ENCODE measurements around the gene FAM168B.

The FAM168B gene

DNA sequence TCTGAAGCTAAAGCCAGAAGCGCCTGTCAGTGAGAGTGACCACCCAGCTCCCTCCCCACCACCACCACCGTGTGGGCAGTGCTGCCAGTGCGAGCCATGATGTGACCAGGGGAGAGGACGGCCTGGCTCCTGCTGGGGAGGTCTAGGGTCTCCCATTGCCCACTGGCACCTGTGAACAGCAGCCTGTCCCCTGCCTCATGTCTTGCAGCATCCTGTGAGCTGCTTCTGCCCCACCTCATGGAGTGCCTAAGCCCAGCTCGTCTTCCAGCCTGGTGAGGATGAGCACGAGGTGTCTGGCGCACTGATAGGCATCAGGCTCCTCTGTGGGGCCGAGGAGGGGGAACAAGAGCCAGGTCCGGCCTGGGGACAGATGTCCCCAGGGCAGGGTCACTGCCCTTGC, 61.4 kb downstream of the FAM168B start:
- DNase-seq (ENCODE audit: low spot score in 2 of 2) (no peak), ATAC-seq (replicated peaks; ENCODE audit: extremely low read depth, poor library complexity, severe bottlenecking) (no peak)
- Mint-ChIP-seq H3K4me3 (no peak overlapping the region), H3K27ac (ENCODE audit: low read depth) (no peak overlapping the region), H3K4me1 (peaks cover 6% of the 10 kb centered on the region), H3K36me3 (ENCODE audit: insufficient read depth) (peaks cover 3% of the 10 kb centered on the region), H3K9me3 (peaks cover 8% of the 10 kb centered on the region), H3K27me3 (peaks cover 43% of the 10 kb centered on the region)

DNA sequence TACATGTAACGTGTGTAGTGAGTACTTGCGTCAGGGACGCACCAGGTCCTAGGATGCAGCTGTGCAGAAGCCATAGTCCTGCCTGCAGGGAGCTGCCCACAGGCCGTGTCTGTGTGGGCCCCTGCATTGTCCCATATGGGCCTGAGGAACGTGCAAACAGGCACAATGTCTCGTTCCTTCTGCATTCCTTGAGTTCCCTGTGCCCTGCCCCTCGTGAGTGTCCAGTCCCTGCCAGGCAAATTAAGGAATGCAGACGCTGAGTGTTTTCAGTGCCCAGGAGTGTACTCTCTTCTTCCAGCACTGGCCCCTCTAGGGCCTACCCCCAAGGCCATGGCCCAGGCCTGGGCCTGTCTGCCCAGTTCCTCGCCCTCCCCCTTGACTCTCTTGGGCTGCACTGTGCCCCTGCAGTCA, 61.8 kb downstream of the FAM168B start:
- peaks cover 47% of the 10 kb centered on the region for H3K27me3 Mint-ChIP-seq
- no peak overlapping the region for H3K4me3 Mint-ChIP-seq
- H3K36me3 Mint-ChIP-seq (ENCODE audit: insufficient read depth) = peaks cover 3% of the 10 kb centered on the region
- peaks cover 8% of the 10 kb centered on the region for H3K9me3 Mint-ChIP-seq
- peaks cover 6% of the 10 kb centered on the region for H3K4me1 Mint-ChIP-seq
- no peak for DNase-seq (ENCODE audit: low spot score in 2 of 2)
- ATAC-seq (replicated peaks; ENCODE audit: extremely low read depth, poor library complexity, severe bottlenecking) = no peak
- no peak overlapping the region for H3K27ac Mint-ChIP-seq (ENCODE audit: low read depth)

DNA sequence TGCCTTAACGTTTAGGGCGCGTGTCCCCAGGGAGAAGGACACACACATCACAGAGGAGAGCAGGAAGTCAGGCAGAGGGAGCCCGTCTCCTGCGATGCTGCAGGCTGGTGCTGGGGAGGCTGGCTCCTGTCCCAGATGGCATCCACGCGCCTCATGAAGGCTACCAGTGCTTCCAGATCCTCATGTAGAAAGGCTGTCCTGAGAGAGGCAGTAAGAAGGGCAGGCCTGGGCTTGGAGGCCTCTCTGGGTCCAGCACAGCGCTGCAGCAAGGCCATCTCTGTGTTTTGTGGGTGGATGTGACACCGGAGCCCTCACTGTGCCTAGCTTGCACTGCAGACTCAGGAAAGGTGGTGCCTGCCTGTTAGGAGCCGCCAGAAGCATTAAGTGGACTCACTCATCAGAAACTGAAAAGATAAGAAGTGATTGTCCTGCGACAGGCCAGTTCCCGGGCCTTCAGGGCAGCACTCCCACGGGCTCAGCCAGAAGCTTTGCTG, 62.7 kb downstream of the FAM168B start:
- Mint-ChIP-seq H3K27me3 (peaks cover 57% of the 10 kb centered on the region), H3K36me3 (ENCODE audit: insufficient read depth) (peaks cover 3% of the 10 kb centered on the region), H3K4me3 (no peak overlapping the region), H3K4me1 (peaks cover 6% of the 10 kb centered on the region), H3K27ac (ENCODE audit: low read depth) (no peak overlapping the region), H3K9me3 (peaks cover 8% of the 10 kb centered on the region)
- peak in 1 of 2 donors; percentile 2 for DNase-seq (ENCODE audit: low spot score in 2 of 2)
- no peak for ATAC-seq (replicated peaks; ENCODE audit: extremely low read depth, poor library complexity, severe bottlenecking)

DNA sequence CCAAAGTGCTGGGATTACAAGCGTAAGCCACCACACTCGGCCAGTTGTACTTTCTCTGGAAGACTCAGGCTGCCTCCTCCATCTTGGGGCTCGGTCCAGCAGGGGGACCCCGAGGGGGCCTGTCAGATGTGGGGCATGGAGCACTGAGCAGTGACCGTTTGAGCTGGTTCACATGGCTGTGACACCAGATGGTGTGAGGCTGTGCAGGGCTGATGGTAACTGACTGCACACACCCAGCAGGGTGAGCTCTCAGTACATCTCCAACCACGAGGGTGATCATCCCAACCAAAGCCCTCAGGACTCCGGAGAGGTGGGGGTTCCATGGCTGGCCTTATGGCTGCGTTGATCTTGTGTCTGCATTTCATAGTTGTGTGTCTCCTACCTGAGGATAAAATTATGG, 63.4 kb downstream of the FAM168B start:
- H3K4me1 Mint-ChIP-seq = peaks cover 6% of the 10 kb centered on the region
- DNase-seq (ENCODE audit: low spot score in 2 of 2) (no peak), ATAC-seq (replicated peaks; ENCODE audit: extremely low read depth, poor library complexity, severe bottlenecking) (no peak)
- peaks cover 8% of the 10 kb centered on the region for H3K9me3 Mint-ChIP-seq
- no peak overlapping the region for H3K4me3 Mint-ChIP-seq
- peaks cover 64% of the 10 kb centered on the region for H3K27me3 Mint-ChIP-seq
- no peak overlapping the region for H3K27ac Mint-ChIP-seq (ENCODE audit: low read depth)
- H3K36me3 Mint-ChIP-seq (ENCODE audit: insufficient read depth) = peaks cover 3% of the 10 kb centered on the region

DNA sequence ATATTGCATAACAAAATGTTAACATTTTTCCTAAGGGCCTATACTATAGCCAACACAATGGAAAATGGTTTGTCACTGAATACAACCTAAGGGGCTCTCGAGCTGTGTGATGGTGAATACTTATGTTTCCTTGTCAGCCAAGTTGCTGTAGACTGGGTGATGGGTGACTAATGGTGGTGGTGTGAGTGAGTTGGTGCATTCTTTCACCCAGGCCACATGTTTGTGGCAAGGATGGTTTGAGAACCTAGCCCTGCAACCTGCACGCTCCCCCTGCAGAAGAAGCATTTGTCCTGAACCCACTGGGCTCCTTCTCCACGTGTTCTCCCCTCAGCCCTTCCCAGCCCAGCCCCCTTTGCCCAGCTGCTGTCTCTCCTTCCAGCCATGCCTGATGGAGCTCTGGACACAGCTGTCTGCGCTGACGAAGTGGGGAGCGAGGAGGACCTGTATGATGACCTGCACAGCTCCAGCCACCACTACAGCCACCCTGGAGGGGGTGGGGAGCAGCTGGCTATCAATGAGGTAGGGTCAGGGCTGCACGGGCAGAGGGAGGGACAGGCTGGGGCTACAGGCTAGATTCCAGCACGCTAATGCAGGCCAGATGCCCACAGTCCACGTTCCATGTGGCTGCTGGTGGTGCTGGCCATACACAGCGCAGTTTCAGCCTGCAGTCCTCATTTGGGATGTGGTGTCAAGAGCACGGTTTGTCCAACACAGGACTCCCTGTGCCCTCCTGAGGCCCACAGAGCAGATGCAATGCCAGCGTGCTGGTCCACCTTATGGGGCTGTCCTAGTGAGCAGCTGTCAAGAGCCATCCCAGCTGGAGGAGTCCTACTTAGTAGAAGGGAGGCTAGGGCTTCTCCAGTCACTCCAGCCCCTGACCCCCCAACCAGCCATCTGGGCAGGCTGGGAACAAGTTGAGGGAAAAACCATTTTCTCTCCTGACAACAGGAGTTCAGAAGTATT, 65.4 kb downstream of the FAM168B start:
- no peaks in the 10 kb centered on the region for H3K4me1 Mint-ChIP-seq
- H3K4me3 Mint-ChIP-seq = no peak overlapping the region
- H3K36me3 Mint-ChIP-seq (ENCODE audit: insufficient read depth) = no peaks in the 10 kb centered on the region
- H3K27ac Mint-ChIP-seq (ENCODE audit: low read depth) = no peak overlapping the region
- peaks cover 8% of the 10 kb centered on the region for H3K9me3 Mint-ChIP-seq
- DNase-seq (ENCODE audit: low spot score in 2 of 2) (peak in 1 of 2 donors; percentile 8), ATAC-seq (replicated peaks; ENCODE audit: extremely low read depth, poor library complexity, severe bottlenecking) (no peak)
- peaks cover 67% of the 10 kb centered on the region for H3K27me3 Mint-ChIP-seq

DNA sequence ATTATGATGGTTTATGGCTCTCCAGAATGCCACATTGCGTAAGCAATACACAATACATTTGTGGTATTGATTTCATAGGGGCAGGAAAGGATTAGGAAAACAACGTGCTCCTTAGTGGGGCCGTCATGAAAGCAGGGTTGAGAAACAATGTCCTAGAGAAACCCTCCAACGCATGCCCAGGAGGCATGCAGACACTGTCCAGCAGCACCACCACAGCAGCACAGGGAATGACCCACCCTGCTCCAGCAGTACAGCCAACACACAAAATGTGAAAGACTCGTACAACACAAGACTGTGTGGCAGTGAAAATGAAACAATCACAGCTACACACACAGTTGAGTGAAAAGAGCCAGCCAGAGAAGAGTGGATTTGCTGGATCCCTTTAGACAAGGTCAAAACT, 66.3 kb downstream of the FAM168B start:
- Mint-ChIP-seq H3K4me3 (no peak overlapping the region), H3K4me1 (no peaks in the 10 kb centered on the region), H3K27me3 (peaks cover 66% of the 10 kb centered on the region), H3K27ac (ENCODE audit: low read depth) (no peak overlapping the region), H3K9me3 (peaks cover 8% of the 10 kb centered on the region), H3K36me3 (ENCODE audit: insufficient read depth) (no peaks in the 10 kb centered on the region)
- DNase-seq (ENCODE audit: low spot score in 2 of 2) (no peak), ATAC-seq (replicated peaks; ENCODE audit: extremely low read depth, poor library complexity, severe bottlenecking) (no peak)

DNA sequence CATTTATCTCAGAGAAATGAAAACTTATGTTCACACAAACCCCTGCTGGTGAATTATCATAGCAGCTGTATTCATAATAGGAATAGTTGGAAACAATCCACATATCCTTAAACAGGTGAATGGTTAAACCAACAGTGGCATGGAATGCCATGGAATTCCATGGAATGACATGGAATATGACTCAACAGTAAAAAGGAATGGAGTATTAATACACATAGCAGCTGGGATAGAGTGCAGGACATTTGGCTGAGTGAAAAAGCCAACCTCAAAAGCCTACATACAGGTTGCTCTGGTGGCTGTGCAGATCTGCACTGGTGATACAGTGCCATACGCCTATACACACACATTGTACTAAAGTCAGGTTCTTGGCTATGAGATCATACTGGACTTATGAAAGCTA, 69.5 kb downstream of the FAM168B start:
- Mint-ChIP-seq H3K27ac (ENCODE audit: low read depth) (no peak overlapping the region), H3K9me3 (peaks cover 8% of the 10 kb centered on the region), H3K4me1 (no peaks in the 10 kb centered on the region), H3K4me3 (no peak overlapping the region), H3K36me3 (ENCODE audit: insufficient read depth) (no peaks in the 10 kb centered on the region), H3K27me3 (peaks cover 70% of the 10 kb centered on the region)
- DNase-seq (ENCODE audit: low spot score in 2 of 2) (no peak), ATAC-seq (replicated peaks; ENCODE audit: extremely low read depth, poor library complexity, severe bottlenecking) (no peak)

DNA sequence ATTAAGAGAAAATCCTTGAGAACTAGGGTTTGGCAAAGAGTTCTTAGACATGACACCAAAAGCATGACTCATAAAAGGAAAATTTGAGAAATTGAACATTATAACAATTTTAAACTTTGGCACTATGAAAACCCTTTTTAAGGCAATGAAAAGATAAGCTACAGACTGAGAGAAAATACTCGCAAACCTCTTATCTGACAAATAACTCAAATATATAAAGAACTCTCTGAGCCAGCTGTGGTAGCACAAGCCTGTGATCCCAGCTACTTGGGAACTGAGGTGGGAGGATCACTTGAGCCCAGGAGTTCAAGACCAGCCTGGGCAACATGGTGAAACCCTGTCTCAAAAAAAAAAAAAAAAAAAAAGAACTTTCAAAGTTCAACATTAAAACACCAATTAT, 70.5 kb downstream of the FAM168B start:
- no peaks in the 10 kb centered on the region for H3K36me3 Mint-ChIP-seq (ENCODE audit: insufficient read depth)
- H3K9me3 Mint-ChIP-seq = peaks cover 8% of the 10 kb centered on the region
- no peak overlapping the region for H3K4me3 Mint-ChIP-seq
- H3K27ac Mint-ChIP-seq (ENCODE audit: low read depth) = no peak overlapping the region
- H3K4me1 Mint-ChIP-seq = no peaks in the 10 kb centered on the region
- DNase-seq (ENCODE audit: low spot score in 2 of 2) (no peak), ATAC-seq (replicated peaks; ENCODE audit: extremely low read depth, poor library complexity, severe bottlenecking) (no peak)
- peaks cover 63% of the 10 kb centered on the region for H3K27me3 Mint-ChIP-seq

DNA sequence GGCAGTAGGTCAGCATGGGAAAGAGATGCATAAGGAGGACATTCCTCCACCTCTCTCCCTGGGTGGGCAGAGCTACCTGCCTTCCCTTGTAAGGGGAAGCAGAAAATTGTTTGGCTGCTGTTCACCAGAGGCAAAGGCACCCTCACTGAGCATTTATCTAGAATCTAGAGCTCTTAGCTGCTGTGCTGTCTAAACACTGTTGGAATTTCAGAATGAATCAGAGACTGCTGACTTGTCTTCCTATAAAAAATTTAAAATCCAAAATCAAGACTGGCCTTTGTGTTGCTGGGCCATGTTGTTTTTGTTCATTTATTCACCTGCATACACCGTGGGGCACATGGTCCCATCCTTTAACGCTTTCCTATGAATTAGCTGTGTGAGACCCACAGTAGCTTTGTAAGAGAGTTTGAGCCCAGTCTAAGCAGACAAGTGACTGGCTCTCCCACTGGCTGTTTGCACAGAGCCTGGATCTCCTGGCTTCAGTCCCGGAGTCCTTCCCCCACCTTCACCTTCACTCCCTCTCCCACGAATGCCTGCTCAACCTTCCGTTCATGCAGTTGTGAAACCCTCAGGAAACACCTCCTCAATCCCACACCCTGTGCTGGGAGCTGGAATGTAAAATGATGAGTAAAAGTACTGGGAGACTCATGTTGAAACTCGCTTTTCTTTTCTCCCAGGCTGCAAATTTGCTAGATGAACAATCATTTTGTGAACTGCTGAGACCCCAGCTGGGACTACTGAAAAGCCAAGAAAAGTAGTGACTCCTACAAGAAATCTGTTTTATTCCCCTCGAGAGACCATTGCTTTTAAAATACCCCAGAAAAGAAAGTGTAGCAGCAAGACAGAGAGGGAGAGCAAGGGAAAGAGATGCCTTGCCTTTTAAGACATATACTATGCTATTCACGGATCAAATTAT, 76.2 kb downstream of the FAM168B start:
- Mint-ChIP-seq H3K4me1 (peaks cover 4% of the 10 kb centered on the region), H3K27me3 (peaks cover 9% of the 10 kb centered on the region), H3K9me3 (no peaks in the 10 kb centered on the region), H3K36me3 (ENCODE audit: insufficient read depth) (no peaks in the 10 kb centered on the region), H3K4me3 (no peak overlapping the region), H3K27ac (ENCODE audit: low read depth) (no peak overlapping the region)
- DNase-seq (ENCODE audit: low spot score in 2 of 2) (no peak), ATAC-seq (replicated peaks; ENCODE audit: extremely low read depth, poor library complexity, severe bottlenecking) (no peak)

DNA sequence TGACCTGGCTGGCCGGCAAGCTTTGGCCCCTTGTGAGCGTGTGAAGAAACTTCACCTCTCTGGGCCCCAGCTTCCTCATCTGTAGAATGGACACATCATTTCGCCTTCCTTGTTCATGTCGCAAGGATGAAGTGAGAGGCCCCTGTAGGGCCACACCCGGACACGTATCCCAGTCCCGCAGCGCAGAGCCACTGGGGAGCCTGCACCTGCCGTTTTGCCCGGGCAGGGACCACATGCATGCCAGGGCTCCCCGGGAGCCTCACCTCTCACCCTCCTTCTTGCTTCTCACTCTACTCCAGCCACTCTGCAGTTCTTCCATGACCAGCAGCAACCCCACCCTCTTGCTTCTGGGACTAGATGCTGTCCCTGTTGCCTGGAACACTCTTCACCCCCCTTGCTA, 77.5 kb downstream of the FAM168B start:
- H3K4me1 Mint-ChIP-seq = peaks cover 17% of the 10 kb centered on the region

DNA sequence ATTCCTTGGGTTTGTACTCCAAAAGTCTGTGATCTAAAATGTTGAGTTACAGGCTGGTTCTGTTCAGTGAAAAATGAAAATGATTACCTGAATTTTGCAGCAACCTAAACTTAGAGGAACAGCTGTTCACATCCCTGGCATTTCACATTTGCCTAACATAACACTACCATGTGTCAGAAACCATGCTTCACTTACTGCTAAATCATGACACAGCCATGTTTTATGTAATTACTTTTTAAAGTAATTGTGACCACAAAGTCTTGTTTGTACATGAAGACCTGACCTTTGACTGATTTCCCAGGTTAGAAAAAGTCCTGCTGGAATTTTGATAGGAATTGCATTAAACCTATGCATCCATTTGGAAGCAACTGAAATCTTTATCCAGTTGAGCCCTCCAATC, 79.1 kb downstream of the FAM168B start:
- Mint-ChIP-seq H3K4me1 (peaks cover 33% of the 10 kb centered on the region), H3K4me3 (no peak overlapping the region), H3K9me3 (no peaks in the 10 kb centered on the region), H3K27me3 (peaks cover 9% of the 10 kb centered on the region), H3K27ac (ENCODE audit: low read depth) (no peak overlapping the region), H3K36me3 (ENCODE audit: insufficient read depth) (peaks cover 3% of the 10 kb centered on the region)
- ATAC-seq (replicated peaks; ENCODE audit: extremely low read depth, poor library complexity, severe bottlenecking) (no peak), DNase-seq (ENCODE audit: low spot score in 2 of 2) (no peak)

More for the DNA sequence above, 77.5 kb downstream of the FAM168B start:
- Mint-ChIP-seq H3K27ac (ENCODE audit: low read depth) (no peak overlapping the region), H3K36me3 (ENCODE audit: insufficient read depth) (no peaks in the 10 kb centered on the region), H3K9me3 (no peaks in the 10 kb centered on the region), H3K4me3 (no peak overlapping the region), H3K27me3 (peaks cover 9% of the 10 kb centered on the region)
- DNase-seq (ENCODE audit: low spot score in 2 of 2) = no peak
- ATAC-seq (replicated peaks; ENCODE audit: extremely low read depth, poor library complexity, severe bottlenecking) = no peak

DNA sequence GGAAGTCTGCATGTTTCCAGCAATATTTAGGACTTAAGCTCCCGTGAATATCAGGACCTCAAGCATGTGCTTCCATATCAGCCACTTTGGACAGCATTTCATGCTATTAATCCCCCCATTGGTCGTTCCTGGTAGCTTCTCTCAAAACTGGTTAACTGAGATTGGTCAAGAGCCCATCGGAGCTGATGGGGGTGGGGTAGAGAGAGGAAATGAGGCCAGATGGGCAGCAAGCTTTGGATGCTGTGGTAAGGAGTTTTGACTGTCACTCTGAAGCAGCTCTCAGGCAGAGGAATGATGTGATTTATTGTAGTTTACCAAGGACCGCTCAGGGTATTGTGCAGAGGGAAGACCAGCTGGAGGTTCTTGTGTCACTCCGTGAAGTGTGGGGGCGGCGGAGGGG, 81.8 kb downstream of the FAM168B start:
- no peak overlapping the region for H3K27ac Mint-ChIP-seq (ENCODE audit: low read depth)
- H3K4me3 Mint-ChIP-seq = no peak overlapping the region
- ATAC-seq (replicated peaks; ENCODE audit: extremely low read depth, poor library complexity, severe bottlenecking) (no peak), DNase-seq (ENCODE audit: low spot score in 2 of 2) (no peak)
- no peaks in the 10 kb centered on the region for H3K9me3 Mint-ChIP-seq
- H3K4me1 Mint-ChIP-seq = peaks cover 38% of the 10 kb centered on the region
- H3K36me3 Mint-ChIP-seq (ENCODE audit: insufficient read depth) = peaks cover 3% of the 10 kb centered on the region
- peaks cover 9% of the 10 kb centered on the region for H3K27me3 Mint-ChIP-seq
